Astrocyte of the spinal cord (primary cell): ENCODE data around the gene BMPR2.
A peak's percentile ranks its signal among the peaks of the same experiment; 100 is the strongest.
"Not testable (repeated sequence)": the region's sequence is repeated elsewhere in the genome, so short reads cannot be mapped to it uniquely, and the experiment has no call there.

Experiments used
- DNase-seq: peaks from one replicate; pipeline ENCODE4 v3.0.0; 2011; ENCODE audit warnings: low read depth, low spot score
- H3K4me3 ChIP-seq: 2 replicates; pipeline ENCODE4 v1.5.1; 2011; ENCODE audit warnings: low read depth, mild to moderate bottlenecking, low read length, moderate library complexity
- CTCF ChIP-seq: IDR thresholded peaks from 2 replicates; pipeline ENCODE4 v1.5.1; 2012; ENCODE audit warnings: low read depth, mild to moderate bottlenecking, low read length, inconsistent platforms
- in situ Hi-C: cut with HindIII; loops from 2 replicates; pipeline ENCODE4 v1.10.0; 2017; ENCODE audit warnings: low sequenced_read_pairs

The BMPR2 gene

DNA sequence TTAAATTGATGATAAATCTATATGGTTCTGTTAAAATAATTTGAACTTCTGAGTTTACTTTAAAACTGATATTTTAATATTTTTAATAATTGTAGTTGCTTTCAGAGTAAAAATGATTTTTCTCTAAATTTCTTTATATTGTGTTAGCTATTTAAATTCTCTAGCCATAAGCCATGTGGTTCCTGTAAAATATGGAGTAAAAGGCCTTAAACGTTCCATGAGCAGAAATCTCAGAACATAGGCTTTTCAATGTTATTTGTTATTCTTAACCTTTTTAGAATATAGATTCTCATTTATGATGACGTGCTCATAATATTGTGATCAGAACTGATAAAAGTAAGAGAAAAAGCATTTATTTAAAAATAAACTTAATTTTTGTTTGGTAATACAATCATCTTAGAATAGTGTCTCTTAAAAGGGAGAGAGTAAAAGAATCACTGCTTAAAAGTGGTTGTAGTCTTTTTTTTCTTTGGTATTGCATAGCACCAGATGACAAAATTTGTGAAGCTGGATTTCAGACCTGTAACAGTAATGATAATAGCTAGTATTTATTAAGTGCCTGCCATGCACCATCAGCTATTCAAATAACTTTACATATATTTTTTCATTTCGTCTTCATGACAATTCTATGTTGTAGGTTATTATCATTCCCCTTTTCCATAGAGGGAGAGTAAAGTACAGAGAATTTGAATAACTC lies 2.7 kb downstream of the BMPR2 start:
- TF ChIP-seq CTCF, result no peak
- in situ Hi-C loops, result no loop called here
- H3K4me3 ChIP-seq, result peak overlapping the region; percentile 92
- peak; percentile 39 for DNase-seq

DNA sequence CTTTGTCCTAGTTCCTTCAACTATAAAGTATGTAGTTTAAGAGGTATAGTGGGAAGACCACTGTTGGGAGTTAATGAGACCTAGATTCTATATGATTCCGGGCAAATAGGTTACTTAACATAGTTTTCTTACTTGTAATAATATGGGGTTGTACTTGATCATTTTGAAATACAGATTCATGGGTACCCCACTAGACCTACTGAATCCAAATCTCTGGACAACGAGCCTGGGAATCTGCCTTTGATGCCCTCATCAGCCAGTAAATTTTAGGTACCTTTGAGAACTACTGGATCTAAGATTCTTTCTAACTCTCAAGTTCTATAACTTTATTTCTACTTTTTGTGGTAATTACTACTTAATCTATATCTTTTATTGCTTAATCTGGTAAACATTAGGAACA lies 6.6 kb downstream of the BMPR2 start:
- H3K4me3 ChIP-seq, result no peak overlapping the region
- in situ Hi-C loops, result no loop called here
- TF ChIP-seq CTCF, result no peak
- no peak for DNase-seq

DNA sequence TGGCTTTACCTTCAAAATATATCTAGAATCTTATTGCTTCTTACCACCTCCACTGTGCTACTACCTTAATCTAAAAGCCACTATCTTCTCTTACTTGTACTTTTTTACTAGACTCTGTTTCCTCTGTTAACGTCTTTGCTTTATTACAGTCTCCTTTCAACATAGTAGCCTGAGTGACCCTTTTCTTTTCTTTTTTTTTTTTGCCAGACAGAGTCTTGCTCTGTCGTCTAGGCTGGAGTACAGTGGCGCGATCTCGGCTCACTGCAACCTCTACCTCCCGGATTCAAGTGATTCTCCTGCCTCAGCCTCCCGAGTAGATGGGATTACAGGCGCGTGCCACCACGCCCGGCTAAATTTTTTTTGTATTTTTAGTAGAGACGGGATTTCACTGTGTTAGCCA lies 10.4 kb downstream of the BMPR2 start:
- DNase-seq, in situ Hi-C loops, H3K4me3 ChIP-seq: not testable (repeated sequence)

- no peak for TF ChIP-seq CTCF
- no peak for DNase-seq
- in situ Hi-C loops, result no loop called here
- H3K4me3 ChIP-seq, result no peak overlapping the region
Measured at GRCh38 chr2:202387608-202388342, 11.6 kb downstream of the BMPR2 start.

GRCh38 chr2:202400941-202401340 lies 24.8 kb downstream of the BMPR2 start:
- no peak for DNase-seq
- TF ChIP-seq CTCF, result no peak
- in situ Hi-C loops, result no loop called here
- no peak overlapping the region for H3K4me3 ChIP-seq

DNA sequence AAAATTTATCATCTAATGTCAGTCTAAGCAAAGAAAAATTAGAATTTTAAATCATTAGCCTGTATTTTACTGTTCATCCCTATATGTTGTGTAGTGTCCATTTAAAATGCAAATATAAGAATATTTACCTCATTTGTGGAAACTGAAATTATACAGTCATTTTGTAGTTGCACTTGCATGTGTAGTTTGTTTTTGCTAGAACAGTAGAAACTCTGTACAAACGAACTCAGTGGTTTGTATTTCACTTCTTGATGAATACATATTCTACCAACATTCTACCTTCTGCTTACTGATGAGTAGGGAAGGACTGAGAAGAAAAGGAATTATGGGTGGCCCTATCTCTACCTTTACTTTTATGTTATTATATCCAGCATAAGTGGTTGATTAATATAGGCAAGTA lies 29.7 kb downstream of the BMPR2 start:
- no peak for DNase-seq
- in situ Hi-C loops, result no loop called here
- TF ChIP-seq CTCF, result no peak
- H3K4me3 ChIP-seq, result no peak overlapping the region

GRCh38 chr2:202406445-202406978 lies 30.4 kb downstream of the BMPR2 start:
- in situ Hi-C loops, result no loop called here
- no peak for DNase-seq
- no peak for TF ChIP-seq CTCF
- no peak overlapping the region for H3K4me3 ChIP-seq
